ENCODE measurements around the gene TACC2. TPM values are rescaled to one million over a fixed set of nuclear protein-coding genes. Genes with fewer than 3 reads are reported as not detected.

TACC2 gene
- total and polyA plus RNA-seq, 9 of the 15 experiments (the other 6 are each of a cell fraction or from before 2014, with no cell fraction given), result under 0.01 to 0.35 (median 0.03) TPM; not detected in 6

GRCh38 chr10:122191936-122192541, 203.1 kb downstream of the TACC2 start:
- H4K20me1 ChIP-seq (replicated peaks; ENCODE audit: control insufficient read depth, insufficient read depth, low read length), result no peaks in the 10 kb centered on the region
- no peak overlapping the region for H2AFZ ChIP-seq (ENCODE audit: low read depth, low read length)
- no peaks in the 10 kb centered on the region for H3K79me2 ChIP-seq (ENCODE audit: control insufficient read depth, insufficient read depth, low read length)
- no peak for ATAC-seq
- no peaks in the 10 kb centered on the region for H3K36me3 ChIP-seq (ENCODE audit: control insufficient read depth, insufficient read depth, low read length)
- DNase-seq (ENCODE audit: extremely low read depth in 1 of 4, low spot score in 3 of 4), result no peak
- H3K9ac ChIP-seq (ENCODE audit: insufficient read depth in 1 of 2, low read depth in 2 of 2, low read length in 2 of 2), result no peak overlapping the region
- no peaks in the 10 kb centered on the region for H3K4me1 ChIP-seq (replicated peaks in 1 of 2; ENCODE audit: control insufficient read depth in 2 of 2, insufficient read depth in 2 of 2, low read length in 2 of 2)
- no peak for FAIRE-seq
- ChIA-PET CTCF (ENCODE audit: low intra/inter-chr PET ratio) (no interaction called here), POLR2A (no interaction called here)
- intact Hi-C loops (cut with micrococcal nuclease) (no loop called here), in situ Hi-C loops (cut with MboI) (no loop called here)
- peaks cover 5 to 49% of the 10 kb centered on the region in 2 experiments; a peak in 4 of 5 replicates for H3K27me3 ChIP-seq (ENCODE audit: control insufficient read depth in 2 of 2, insufficient read depth in 2 of 2, low read length in 2 of 2)
- WGBS (ENCODE audit: insufficient coverage, low coverage, missing lambda C conversion rate), result 2% methylated on average over 18 of the region's 18 CpGs
- no peak overlapping the region for H3K4me3 ChIP-seq
- H3K9me3 ChIP-seq (replicated peaks; ENCODE audit: control insufficient read depth, insufficient read depth, low read depth, low read length), result no peaks in the 10 kb centered on the region
- H3K9me1 ChIP-seq (ENCODE audit: control insufficient read depth, insufficient read depth, low read length), result no peaks in the 10 kb centered on the region
- no peak overlapping the region for H3K27ac ChIP-seq (ENCODE audit: extremely low read depth, low read depth, low read length)
- no TSS peak for BruUV-seq (replicated peaks)
- H3K4me2 ChIP-seq (ENCODE audit: insufficient read depth, low read length), result no peak overlapping the region
- no peak for TF ChIP-seq HNRNPUL1 (IDR thresholded peaks at IDR 0.05; ENCODE audit: low read length)
- no peak for TF ChIP-seq ILK (tag; IDR thresholded peaks at IDR 0.05; ENCODE audit: borderline replicate concordance, low read depth)
- TF ChIP-seq POLR3G (IDR thresholded peaks at IDR 0.05; ENCODE audit: extremely low read depth, insufficient read length, insufficient replicate concordance), result no peak
- no peak for TF ChIP-seq ZNF212 (CRISPR knock-in tag; IDR thresholded peaks at IDR 0.05)
- no peak for TF ChIP-seq ZSCAN32 (CRISPR knock-in tag; IDR thresholded peaks at IDR 0.05)
- no peak for TF ChIP-seq ZBTB26 (CRISPR knock-in tag; IDR thresholded peaks at IDR 0.05)
- TF ChIP-seq ZNF507 (tag; conservative IDR thresholded peaks at IDR 0.05), result no peak
- TF ChIP-seq DLX4 (CRISPR knock-in tag; IDR thresholded peaks at IDR 0.05), result no peak
- no peak for TF ChIP-seq ZNF280A (IDR thresholded peaks at IDR 0.05; ENCODE audit: low read depth, partially characterized antibody)
- no peak for TF ChIP-seq ZNF518B (CRISPR knock-in tag; IDR thresholded peaks at IDR 0.05)
- no peak for TF ChIP-seq POLR2AphosphoS5 (IDR thresholded peaks at IDR 0.05; ENCODE audit: control insufficient read depth, insufficient read depth, low read depth, low read length)
